ENCODE measurements around the gene PITRM1. TPM values are rescaled to one million over a fixed set of nuclear protein-coding genes. Genes with fewer than 3 reads are reported as not detected.

The PITRM1 gene
- total RNA-seq, 1 experiment from 2014 or later: 34.6 TPM

GRCh38 chr10:3094609-3095036, 78.0 kb downstream of the PITRM1 start:
- no peaks in the 10 kb centered on the region for H3K27me3 ChIP-seq (ENCODE audit: control insufficient read depth, insufficient read depth, low read length)
- no peak overlapping the region for H3K4me3 ChIP-seq (ENCODE audit: insufficient read depth, low read depth, low read length)
- peaks cover 3% of the 10 kb centered on the region for H3K36me3 ChIP-seq (replicated peaks; ENCODE audit: control insufficient read depth, insufficient read depth, low read length)
- DNase-seq: no peak

DNA sequence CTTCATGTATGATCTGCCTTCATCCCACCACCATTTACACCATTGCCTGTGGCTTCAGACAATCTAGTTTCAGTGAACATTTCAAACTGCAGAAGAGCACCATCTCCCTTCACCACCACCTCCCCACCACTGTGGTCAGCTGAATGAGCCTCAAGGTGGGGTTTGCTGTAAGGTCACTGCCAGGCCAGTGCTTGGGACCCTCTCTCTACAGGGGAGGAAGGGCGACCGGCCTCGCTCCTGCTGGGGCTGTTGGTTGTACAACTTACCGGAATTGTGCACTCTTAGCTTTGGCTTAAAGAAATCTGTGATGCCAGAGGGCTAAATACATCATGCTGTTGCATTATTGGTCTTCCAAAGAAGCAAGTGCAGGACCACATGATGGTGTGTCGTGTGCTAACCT, 78.6 kb downstream of the PITRM1 start:
- no peak for DNase-seq
- H3K36me3 ChIP-seq (replicated peaks; ENCODE audit: control insufficient read depth, insufficient read depth, low read length): peaks cover 3% of the 10 kb centered on the region
- H3K4me3 ChIP-seq (ENCODE audit: insufficient read depth, low read depth, low read length): no peak overlapping the region

DNA sequence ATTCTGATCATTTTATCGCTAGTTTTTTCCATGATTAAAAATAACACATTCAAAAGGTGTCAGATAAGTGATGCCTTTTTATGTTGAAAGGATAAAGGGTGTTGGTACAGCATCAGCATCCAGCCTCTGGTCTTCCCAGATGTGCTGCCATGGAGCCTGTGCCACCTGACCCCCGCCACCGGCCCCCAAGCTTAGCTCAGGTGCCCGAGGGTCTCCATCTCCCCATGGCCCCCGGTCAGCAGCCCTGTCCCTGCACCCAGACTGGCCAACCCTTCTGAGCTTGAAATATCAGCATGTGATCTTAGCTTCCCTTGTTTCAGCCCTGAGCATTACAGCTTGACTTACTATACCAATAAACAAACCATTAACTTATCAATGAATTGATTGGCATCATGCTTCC, 80.7 kb downstream of the PITRM1 start:
- Histone ChIP-seq H3K4me3 (ENCODE audit: insufficient read depth, low read depth, low read length) (no peak overlapping the region), H3K27me3 (ENCODE audit: control insufficient read depth, insufficient read depth, low read length) (no peaks in the 10 kb centered on the region), H3K36me3 (replicated peaks; ENCODE audit: control insufficient read depth, insufficient read depth, low read length) (peaks cover 1% of the 10 kb centered on the region; the same call in 1 of the 2 replicates)
- no peak for DNase-seq

More for the DNA sequence above, 78.6 kb downstream of the PITRM1 start:
- no peaks in the 10 kb centered on the region for H3K27me3 ChIP-seq (ENCODE audit: control insufficient read depth, insufficient read depth, low read length)

GRCh38 chr10:3090914-3091787, 81.4 kb downstream of the PITRM1 start:
- Histone ChIP-seq H3K36me3 (replicated peaks; ENCODE audit: control insufficient read depth, insufficient read depth, low read length) (peaks cover 1% of the 10 kb centered on the region; the same call in 1 of the 2 replicates), H3K27me3 (ENCODE audit: control insufficient read depth, insufficient read depth, low read length) (no peaks in the 10 kb centered on the region), H3K4me3 (ENCODE audit: insufficient read depth, low read depth, low read length) (no peak overlapping the region)
- DNase-seq: peak; percentile 74

DNA sequence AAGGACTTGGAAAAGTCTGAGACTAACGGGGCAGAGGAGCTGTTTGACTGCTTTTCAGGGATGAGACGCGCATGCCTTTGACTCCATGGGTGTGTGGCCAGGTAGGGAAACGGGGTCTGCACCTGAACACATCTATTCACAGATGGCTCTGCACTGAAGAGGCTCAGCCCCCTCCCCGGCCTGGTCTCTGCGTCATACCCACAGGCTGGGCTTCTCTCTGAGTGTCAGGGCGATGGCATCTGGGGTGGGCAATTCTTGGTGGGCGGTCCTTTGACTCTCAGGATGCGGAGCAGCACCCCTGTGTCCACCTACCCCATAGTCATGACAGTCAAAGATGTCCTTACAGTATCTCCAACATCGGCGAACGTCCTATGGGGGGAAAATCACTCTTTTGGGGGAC, 82.2 kb downstream of the PITRM1 start:
- Histone ChIP-seq H3K4me3 (ENCODE audit: insufficient read depth, low read depth, low read length) (no peak overlapping the region), H3K27me3 (ENCODE audit: control insufficient read depth, insufficient read depth, low read length) (no peaks in the 10 kb centered on the region), H3K36me3 (replicated peaks; ENCODE audit: control insufficient read depth, insufficient read depth, low read length) (peaks cover 1% of the 10 kb centered on the region; the same call in 1 of the 2 replicates)
- no peak for DNase-seq

Other genes starting within 250 kb of the PITRM1 start
- gene PFKP, start 105.2 kb downstream of the PITRM1 start, total RNA-seq (2014; rRNA removed; shearing (Covaris generic)): 104 and 120 TPM in 2 replicates